Stimulated activated naive CD8-positive, alpha-beta T cell treated with anti-CD3 and anti-CD28 coated beads, Interleukin-15, amount 100 ng/mL, for 72 hours (primary cell): ENCODE measurements around the gene LDAH.
"Not testable (repeated sequence)": the region's sequence is repeated elsewhere in the genome, so short reads cannot be mapped to it uniquely, and the experiment has no call there.

Source experiments
- ATAC-seq: fragments of 150-1000 bp; cut with Tn5 transposase; 2 replicates; pipeline ENCODE4 v1.10.0; 2021; ENCODE audit warnings: mild to moderate bottlenecking, moderate library complexity
- DNase-seq, 2 donors: peaks; one replicate each; pipeline ENCODE4 v3.0.0; 2021 to 2022
- H3K27ac Mint-ChIP-seq, 2 donors: one replicate each; pipeline ENCODE4 v1.8.0; 2022; ENCODE audit warnings: mild to moderate bottlenecking in 2 of 2, mixed read lengths in 2 of 2, moderate library complexity in 2 of 2
- H3K27me3 Mint-ChIP-seq: one replicate; pipeline ENCODE4 v1.8.0; 2022; ENCODE audit warnings: mixed read lengths
- H3K4me1 Mint-ChIP-seq: one replicate; pipeline ENCODE4 v1.8.0; 2022; ENCODE audit warnings: mild to moderate bottlenecking, mixed read lengths
- H3K4me3 Mint-ChIP-seq, 2 donors: one replicate each; pipeline ENCODE4 v1.8.0; 2022; ENCODE audit warnings: mild to moderate bottlenecking in 2 of 2, mixed read lengths in 2 of 2, moderate library complexity in 1 of 2
- H3K9me3 Mint-ChIP-seq, 2 donors: one replicate each; pipeline ENCODE4 v1.8.0; 2022; ENCODE audit warnings: mixed read lengths in 2 of 2

Gene LDAH

DNA sequence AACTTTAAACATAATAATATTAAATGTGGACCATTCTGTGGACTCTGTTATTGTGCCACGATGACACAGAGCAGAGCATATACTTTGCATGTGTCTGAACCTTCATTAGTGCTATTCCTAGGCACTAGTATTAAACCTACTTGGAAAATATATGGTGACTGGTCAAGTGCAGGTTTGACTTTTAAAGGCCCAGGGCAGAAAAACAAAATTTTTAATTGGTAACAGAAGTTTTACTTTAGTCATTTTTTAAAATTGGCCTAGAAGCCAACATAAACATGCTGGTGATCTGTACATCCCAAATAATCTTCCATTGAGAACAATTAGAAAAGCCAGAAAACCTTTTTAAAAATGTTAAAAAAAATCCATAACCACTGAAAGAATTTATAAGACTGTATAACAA lies 16.6 kb downstream of the LDAH start:
- Mint-ChIP-seq H3K9me3 (no peaks in the 10 kb centered on the region), H3K27ac (no peak overlapping the region), H3K4me3 (no peak overlapping the region), H3K4me1 (peaks cover 6% of the 10 kb centered on the region), H3K27me3 (no peaks in the 10 kb centered on the region)
- DNase-seq, result no peak
- no peak for ATAC-seq

DNA sequence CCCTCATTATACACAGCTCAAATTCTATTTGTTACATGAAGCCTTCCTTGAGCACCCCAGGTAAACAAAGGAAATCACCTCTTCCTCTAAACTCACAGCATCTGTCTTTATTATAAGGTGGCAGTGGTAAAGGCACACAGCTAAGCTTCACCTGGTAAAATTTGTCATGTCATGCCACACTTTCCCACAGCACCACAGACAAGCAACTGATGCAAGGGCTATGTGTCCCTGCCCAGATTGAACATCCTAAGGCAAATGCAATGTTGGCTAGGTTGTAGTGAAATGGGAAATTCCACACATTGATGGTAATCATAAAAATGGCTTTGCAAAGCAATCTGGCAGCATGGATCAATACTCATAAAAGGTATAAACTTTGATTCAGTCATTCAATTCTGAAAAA lies 18.9 kb downstream of the LDAH start:
- H3K4me3 Mint-ChIP-seq, result no peak overlapping the region
- H3K4me1 Mint-ChIP-seq, result peaks cover 6% of the 10 kb centered on the region

DNA sequence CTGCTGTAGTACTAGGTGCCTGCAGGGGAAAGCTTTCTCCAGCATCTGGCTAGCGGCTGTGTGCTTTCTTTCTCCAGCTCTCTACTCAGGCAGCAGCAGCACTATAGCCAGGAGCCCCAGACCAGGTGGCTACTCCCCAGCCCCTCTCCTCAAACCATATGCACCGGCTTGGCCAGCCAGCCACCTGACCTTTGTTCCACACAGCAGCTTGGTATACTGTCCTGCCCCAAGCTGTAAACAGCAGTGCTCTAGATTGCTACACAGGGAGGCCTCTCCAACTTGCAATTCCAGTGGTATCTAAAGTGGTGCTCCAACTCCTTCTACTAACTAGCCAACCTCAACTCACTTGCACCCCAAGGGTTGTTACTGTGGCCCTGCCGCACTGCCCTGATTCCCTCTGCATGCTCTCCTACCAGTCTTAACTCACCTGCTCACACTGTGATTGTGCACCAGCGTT lies 19.6 kb downstream of the LDAH start:
- no peak for ATAC-seq
- Mint-ChIP-seq H3K9me3 (no peaks in the 10 kb centered on the region), H3K27me3 (no peaks in the 10 kb centered on the region), H3K4me1 (peaks cover 6% of the 10 kb centered on the region), H3K27ac (peak overlapping the region in 1 of 2 donors; percentile 59), H3K4me3 (no peak overlapping the region)
- no peak for DNase-seq

More for the DNA sequence above, 18.9 kb downstream of the LDAH start:
- DNase-seq (no peak), ATAC-seq (no peak)
- no peaks in the 10 kb centered on the region for H3K27me3 Mint-ChIP-seq
- no peak overlapping the region for H3K27ac Mint-ChIP-seq
- H3K9me3 Mint-ChIP-seq, result no peaks in the 10 kb centered on the region

DNA sequence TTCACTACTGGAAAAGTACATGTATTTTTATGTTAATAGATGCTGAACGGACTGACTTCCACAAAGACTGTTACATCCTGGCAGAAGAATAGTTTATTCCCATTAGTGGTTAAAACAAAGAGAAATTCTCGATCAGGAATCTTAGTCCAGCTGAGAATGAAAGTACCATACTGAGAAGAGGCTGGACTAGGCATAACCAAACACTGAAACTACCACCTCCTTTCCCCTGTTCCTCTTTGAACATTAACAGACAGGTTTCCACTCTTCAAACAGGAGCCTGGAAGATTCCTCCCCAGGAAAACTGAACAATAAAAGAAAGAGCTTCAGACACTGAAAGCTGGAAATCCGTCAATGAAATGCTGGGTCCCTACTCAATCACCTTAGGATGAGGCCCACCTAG lies 25.8 kb downstream of the LDAH start:
- Mint-ChIP-seq H3K27ac (no peak overlapping the region), H3K27me3 (no peaks in the 10 kb centered on the region), H3K9me3 (peaks cover 0 to 7% of the 10 kb centered on the region in 2 donors), H3K4me3 (no peak overlapping the region), H3K4me1 (peaks cover 16% of the 10 kb centered on the region)
- ATAC-seq (no peak), DNase-seq (no peak)

DNA sequence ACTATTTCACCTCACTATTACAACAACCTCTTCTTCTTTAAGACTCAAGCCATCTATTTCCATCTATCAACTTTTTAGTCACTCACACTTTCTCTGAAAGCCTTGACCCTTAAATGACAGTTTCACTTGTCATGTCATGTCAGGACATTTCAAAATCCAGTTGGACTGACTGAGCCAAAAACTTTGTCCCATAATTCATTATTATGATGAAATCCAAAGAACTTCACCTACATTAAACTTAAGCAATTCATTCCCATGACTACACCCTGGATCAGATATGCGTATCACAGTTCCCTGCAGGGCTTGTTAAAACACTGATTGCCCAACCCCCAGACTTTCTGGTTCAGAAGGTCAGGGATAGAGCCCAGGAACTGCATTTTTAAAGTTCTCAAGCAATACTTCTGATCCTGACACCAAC lies 26.5 kb downstream of the LDAH start:
- no peak for DNase-seq
- Mint-ChIP-seq H3K4me1 (peaks cover 16% of the 10 kb centered on the region), H3K9me3 (peaks cover 0 to 7% of the 10 kb centered on the region in 2 donors), H3K27ac (no peak overlapping the region), H3K27me3 (no peaks in the 10 kb centered on the region), H3K4me3 (no peak overlapping the region)
- ATAC-seq, result no peak

DNA sequence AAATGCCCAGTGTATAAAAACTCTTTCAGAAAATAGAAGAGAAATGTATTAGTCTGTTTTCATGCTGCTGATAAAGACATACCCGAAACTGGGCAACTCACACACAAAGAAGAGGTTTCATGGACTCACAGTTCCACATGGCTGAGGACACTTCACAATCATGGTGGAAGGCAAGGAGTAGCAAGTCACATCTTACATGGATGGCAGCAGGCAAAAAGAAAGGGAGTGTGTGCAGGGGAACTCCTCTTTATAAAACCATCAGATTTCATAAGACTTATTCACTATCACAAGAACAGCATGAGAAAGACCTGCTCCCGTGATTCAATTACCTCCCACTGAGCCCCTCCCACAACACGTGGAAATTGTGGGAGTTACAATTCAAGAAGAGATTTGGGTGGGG lies 29.0 kb downstream of the LDAH start:
- ATAC-seq, H3K9me3 Mint-ChIP-seq, H3K4me3 Mint-ChIP-seq, H3K27ac Mint-ChIP-seq, H3K27me3 Mint-ChIP-seq, DNase-seq: not testable (repeated sequence)
- peaks cover 16% of the 10 kb centered on the region for H3K4me1 Mint-ChIP-seq

DNA sequence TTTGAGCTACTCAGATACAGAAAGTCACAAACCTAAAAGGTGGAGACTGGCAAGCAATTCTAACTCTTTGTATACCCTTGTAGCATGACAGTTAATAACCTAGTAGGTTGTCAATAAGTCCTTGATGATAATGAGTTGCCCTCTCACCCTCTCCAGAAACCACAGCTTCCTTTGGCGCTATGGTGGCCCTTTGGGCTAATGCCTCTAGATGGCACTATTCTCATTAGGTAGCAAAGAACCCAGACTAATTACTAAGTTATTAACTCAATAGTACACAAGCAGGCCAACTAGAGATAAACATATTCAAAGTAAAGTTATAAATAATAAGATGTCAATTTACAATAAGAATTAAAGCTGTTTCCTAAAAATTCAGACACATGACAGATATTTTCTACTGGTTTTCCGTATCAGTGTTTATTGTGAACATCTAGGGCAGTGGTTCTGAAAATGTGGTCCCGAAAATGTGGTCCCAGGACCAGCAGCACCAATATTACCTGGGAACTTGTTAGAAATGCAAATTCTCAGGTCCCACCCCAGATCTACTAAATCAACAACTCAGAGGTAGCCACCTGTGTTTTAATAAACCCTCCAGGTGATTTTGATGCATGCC lies 41.1 kb downstream of the LDAH start:
- no peak overlapping the region for H3K27ac Mint-ChIP-seq
- H3K4me3 Mint-ChIP-seq, result no peak overlapping the region
- H3K9me3 Mint-ChIP-seq, result no peaks in the 10 kb centered on the region
- no peak for ATAC-seq
- DNase-seq, result no peak
- no peaks in the 10 kb centered on the region for H3K27me3 Mint-ChIP-seq
- no peaks in the 10 kb centered on the region for H3K4me1 Mint-ChIP-seq

DNA sequence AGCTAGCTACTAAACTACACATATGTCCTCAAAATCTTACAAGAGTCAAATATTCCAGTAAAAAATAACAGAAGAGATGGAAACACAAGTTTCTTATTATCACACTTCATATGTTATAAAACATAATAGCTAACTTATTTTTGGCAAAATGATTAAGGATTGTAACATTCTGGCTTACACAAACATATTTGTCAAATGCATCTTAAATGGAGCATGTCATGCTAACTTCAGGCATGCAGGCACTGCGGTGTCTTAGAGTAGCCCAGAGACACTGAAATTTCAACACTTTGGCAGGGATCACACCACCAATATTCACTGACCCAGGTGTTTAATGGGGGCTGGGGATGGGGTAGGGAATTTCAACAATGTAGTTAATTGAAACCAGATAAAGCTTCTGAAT lies 51.6 kb downstream of the LDAH start:
- ATAC-seq, result no peak

DNA sequence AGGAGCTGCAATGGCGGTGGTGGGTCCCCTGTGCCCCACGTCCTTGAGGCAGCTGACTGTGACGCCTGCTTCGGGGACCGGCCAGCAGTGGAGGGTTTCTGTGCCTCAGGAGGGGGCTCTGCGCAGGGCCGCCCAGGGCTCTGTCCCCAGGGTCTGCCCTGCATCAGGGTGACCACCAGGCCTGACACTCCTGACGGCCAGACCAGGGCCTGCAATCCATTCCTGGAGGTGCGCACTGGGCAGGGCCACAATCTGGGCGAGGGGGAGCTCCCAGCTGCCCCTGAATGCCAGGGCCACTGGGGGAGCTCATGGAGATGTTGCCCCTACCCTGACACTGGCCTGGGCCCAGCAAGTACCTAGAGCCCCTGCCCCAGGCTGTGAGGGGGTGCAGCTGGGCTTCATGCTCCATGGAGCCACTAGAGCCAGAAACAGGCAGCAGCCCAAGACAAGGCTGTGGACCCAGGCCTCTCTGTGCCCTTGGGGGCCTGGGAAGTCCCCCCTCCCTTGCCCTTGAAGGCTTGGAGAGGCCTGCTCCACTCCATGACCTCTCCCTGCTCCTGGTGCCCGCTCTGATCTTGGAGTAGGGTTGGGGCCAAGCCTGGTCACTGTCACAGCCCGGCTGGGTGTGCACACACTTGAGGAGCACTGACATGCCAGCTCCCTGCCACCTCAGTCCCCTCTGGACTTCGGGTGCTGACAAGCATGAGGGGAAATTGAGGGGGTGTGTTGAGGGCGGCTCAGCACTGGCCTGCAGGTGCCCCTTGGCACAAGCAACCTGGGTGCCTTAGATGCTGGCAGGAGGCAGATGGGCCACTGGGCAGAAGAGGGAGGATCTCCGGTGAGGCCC lies 55.9 kb downstream of the LDAH start:
- peaks cover 0 to 12% of the 10 kb centered on the region in 2 donors for H3K9me3 Mint-ChIP-seq

More for the DNA sequence above, 51.6 kb downstream of the LDAH start:
- Mint-ChIP-seq H3K9me3 (peaks cover 0 to 7% of the 10 kb centered on the region in 2 donors), H3K27me3 (no peaks in the 10 kb centered on the region), H3K27ac (no peak overlapping the region), H3K4me1 (no peaks in the 10 kb centered on the region), H3K4me3 (no peak overlapping the region)
- DNase-seq, result no peak

DNA sequence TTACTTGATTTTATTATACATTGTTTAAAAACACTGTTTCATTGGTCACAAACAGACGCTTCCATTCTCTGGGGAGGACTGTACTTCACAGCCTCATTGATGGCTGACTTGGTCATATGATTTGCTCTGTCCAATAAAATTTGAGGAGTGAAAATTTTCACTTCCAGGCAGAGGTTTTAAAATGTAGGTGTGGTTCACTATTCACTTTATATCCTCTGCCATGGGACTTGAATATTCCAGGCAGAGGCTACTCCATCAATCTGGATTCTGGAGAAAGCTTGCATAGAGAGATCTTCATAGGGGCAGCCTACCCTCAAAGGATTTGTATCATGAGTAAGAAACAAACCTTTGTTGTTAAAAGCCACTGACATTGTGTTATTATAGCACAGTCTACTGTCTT lies 56.7 kb downstream of the LDAH start:
- Mint-ChIP-seq H3K4me1 (peaks cover 6% of the 10 kb centered on the region), H3K27ac (peak overlapping the region in 1 of 2 donors; percentile 46), H3K27me3 (no peaks in the 10 kb centered on the region), H3K9me3 (peaks cover 0 to 12% of the 10 kb centered on the region in 2 donors), H3K4me3 (no peak overlapping the region)
- DNase-seq (no peak), ATAC-seq (no peak)

More for the DNA sequence above, 55.9 kb downstream of the LDAH start:
- DNase-seq (no peak), ATAC-seq (peak; percentile 26)
- Mint-ChIP-seq H3K27ac (peak overlapping the region in 1 of 2 donors; percentile 72), H3K27me3 (no peaks in the 10 kb centered on the region), H3K4me1 (peaks cover 6% of the 10 kb centered on the region), H3K4me3 (no peak overlapping the region)

DNA sequence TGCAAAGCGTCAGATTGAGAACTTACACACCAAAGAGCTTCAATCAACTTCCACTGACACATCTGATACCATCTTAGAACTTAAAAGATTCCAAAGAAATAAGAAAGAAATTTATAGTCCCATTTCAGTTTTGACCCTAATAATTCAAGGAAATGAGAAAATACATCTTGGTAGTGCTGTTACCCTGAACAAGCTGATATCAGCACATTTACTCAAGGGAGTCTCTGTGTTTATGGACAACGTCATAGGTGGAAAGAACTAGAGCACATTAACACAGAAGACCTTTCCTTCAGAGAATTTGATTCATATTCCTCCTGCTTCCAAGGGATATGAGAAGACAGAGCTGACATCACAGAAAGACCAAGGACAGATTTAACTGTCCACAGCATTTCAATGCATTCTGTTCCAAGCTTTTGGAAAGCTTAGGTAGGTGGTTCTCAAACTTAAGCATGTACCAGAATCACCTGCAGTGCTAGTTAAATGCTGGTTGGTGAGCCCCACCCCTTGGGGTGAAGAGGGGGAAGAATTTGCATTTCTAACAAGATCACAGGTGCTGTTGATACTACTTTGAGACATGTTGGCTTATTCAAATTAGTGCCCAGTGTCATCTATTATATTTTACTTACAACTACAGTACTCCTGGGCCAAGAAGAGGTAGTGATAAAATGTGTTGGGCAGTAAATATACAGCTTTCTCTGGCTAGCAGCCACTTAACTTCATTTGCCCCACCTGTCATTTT lies 59.8 kb downstream of the LDAH start:
- Mint-ChIP-seq H3K4me3 (no peak overlapping the region), H3K9me3 (peaks cover 0 to 4% of the 10 kb centered on the region in 2 donors), H3K27me3 (no peaks in the 10 kb centered on the region), H3K4me1 (peaks cover 17% of the 10 kb centered on the region), H3K27ac (no peak overlapping the region)
- ATAC-seq, result no peak
- no peak for DNase-seq

DNA sequence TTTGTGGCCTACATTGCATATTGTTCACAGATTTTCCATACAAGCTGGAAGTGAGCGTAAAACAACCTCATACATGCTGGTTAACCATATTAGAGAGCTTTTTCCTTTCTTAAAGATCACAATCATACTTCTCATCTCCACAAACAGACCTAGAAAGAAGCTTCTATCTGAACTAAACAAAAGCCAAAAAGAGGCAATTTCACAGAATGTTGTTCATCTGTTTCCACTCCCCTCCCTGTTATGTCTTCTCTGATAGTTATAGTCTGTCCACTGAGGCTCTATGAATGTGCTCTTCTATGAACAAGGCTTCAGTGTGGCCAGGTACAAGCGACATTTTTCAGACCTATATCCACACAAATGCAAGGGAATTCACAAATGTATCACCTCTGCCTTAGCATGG lies 63.4 kb downstream of the LDAH start:
- DNase-seq, result no peak
- Mint-ChIP-seq H3K4me3 (no peak overlapping the region), H3K27me3 (no peaks in the 10 kb centered on the region), H3K27ac (no peak overlapping the region), H3K9me3 (peaks cover 0 to 4% of the 10 kb centered on the region in 2 donors), H3K4me1 (peaks cover 15% of the 10 kb centered on the region)
- no peak for ATAC-seq

DNA sequence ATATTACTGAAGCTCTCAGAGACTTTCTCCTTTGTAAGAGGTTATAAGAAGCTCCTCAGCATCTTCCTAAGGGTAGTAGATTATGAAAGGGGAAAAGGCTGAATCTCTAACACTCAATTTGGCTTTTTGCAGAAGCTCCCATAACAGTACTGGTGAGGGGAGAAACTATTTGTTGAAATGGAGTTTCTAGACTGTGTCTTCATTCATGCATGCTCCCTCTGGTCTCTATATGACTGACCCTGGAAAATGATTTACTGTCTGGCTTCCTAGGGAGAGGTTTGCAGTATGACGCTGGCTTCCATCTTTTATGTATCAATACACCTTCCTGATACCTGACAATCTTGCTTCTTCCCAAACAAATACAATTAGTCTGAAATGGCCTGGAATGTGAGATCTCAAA lies 63.9 kb downstream of the LDAH start:
- Mint-ChIP-seq H3K4me1 (peaks cover 11% of the 10 kb centered on the region), H3K27ac (no peak overlapping the region), H3K27me3 (no peaks in the 10 kb centered on the region), H3K4me3 (no peak overlapping the region), H3K9me3 (peaks cover 0 to 4% of the 10 kb centered on the region in 2 donors)
- ATAC-seq, result no peak
- DNase-seq, result no peak

DNA sequence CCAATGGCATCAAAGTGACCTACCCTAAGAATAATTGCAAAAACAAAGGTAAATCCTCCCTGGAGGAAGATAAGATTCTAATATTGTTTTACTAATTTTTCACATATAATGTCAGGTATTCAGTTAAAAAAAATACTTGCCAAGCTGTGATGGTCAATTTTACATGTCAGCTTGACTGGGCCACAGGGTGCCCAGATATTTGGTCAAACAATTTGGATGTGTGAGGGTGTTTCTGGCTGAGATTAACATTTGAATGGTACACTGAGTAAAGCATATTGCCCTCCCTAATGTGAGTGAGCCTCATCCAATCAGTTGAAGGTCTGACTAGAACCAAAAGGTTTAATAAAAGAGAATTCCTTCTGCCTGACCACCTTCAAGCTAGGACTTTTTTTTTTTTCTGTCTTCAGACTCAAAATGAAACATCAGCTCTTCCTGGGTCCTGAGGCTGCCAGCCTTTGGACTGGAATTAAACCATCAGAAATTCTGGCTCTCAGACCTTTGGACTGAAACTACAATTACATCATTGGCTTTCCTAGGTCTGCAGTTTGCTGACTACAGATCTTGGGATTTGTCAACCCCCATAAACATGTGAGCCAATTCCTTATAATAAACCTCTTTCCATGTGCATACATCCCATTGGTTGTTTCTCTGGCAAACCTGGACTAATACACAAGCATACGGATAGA lies 65.4 kb downstream of the LDAH start:
- H3K4me3 Mint-ChIP-seq, result no peak overlapping the region

DNA sequence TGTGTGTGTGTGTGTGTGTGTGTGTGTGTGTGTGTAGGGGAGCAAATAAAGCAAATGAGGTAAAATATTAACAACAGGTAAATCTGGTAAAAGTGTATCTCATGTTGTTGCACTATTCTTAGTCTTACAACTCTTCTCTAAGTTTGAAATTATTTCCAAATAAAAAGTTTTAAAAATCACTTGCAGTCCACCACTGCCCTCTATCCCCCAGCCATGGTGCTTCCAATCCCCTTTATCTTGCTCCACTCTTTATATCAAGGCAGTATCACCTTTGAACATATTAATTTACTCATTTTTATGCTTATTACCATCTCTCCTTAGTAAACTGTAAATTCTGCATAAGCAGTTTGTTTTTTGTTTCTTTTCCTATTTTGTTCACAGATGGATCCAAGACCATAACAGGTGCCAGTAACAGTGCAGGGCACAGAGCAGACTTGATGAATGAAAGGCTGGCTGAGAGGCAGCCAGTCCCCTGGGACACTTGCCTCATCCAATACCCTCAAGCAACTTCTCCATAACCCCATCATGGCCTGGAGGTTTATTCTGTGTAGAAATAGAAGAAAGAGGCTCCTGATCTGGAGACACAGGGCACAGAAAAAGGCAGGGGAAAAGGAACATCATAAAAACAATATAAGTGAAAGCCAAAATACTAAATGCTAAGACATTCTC lies 67.6 kb downstream of the LDAH start:
- Mint-ChIP-seq H3K27ac (no peak overlapping the region), H3K9me3 (no peaks in the 10 kb centered on the region), H3K4me3 (no peak overlapping the region), H3K4me1 (peaks cover 11% of the 10 kb centered on the region), H3K27me3 (no peaks in the 10 kb centered on the region)
- ATAC-seq (no peak), DNase-seq (no peak)

More for the DNA sequence above, 65.4 kb downstream of the LDAH start:
- peaks cover 11% of the 10 kb centered on the region for H3K4me1 Mint-ChIP-seq
- ATAC-seq, result no peak
- H3K27me3 Mint-ChIP-seq, result no peaks in the 10 kb centered on the region
- H3K9me3 Mint-ChIP-seq, result no peaks in the 10 kb centered on the region
- H3K27ac Mint-ChIP-seq, result no peak overlapping the region
- DNase-seq, result no peak
